ENCODE results near the gene WDR18. TPM values are rescaled to one million over a fixed set of nuclear protein-coding genes. Genes with fewer than 3 reads are reported as not detected.

Gene WDR18
- total and polyA plus RNA-seq, 4 donors, result 36.6 to 60.2 (median 45.7) TPM

DNA sequence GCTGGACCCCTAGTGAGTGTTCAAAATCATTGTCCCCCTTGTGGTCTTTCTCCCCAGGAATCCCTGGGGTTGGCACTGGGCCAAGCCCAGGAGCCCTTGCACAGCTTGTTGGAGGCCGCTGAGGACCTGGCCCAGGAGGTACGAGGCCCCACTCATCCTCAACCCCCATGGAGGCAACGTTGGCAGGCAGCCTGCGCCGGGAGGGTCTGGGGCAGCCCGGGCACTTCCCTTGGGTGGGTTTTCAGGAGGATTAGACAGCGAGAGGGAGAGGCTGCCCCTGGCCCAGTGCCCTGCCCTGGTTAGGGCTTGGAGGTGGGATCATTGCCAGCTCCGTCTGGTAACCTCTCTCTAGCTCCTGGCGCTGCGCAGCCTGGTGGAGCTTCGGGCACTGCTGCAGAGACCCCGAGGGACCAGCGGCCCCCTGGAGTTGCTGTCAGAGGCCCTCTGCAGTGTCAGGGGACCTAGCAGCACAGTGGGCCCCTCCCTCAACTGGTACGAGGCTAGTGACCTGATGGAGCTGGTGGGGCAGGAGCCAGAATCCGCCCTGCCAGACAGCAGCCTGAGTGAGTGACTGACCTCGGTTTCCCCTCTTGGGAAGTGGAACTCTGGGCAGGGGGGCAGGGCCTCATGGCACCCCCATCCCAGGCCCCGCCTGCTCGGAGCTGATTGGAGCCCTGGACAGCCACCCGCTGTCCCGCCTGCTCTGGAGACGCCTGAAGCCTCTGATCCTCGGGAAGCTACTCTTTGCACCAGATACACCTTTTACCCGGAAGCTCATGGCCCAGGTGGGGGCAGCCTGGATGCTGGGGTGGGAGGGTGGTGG is 58.8 kb downstream of the WDR18 start:
- DNase-seq (peak in 2 of 3 donors; percentile 40 to 51), ATAC-seq (ENCODE audit: insufficient read depth, low FRiP score) (no peak)
- TF ChIP-seq, protein P1, sequence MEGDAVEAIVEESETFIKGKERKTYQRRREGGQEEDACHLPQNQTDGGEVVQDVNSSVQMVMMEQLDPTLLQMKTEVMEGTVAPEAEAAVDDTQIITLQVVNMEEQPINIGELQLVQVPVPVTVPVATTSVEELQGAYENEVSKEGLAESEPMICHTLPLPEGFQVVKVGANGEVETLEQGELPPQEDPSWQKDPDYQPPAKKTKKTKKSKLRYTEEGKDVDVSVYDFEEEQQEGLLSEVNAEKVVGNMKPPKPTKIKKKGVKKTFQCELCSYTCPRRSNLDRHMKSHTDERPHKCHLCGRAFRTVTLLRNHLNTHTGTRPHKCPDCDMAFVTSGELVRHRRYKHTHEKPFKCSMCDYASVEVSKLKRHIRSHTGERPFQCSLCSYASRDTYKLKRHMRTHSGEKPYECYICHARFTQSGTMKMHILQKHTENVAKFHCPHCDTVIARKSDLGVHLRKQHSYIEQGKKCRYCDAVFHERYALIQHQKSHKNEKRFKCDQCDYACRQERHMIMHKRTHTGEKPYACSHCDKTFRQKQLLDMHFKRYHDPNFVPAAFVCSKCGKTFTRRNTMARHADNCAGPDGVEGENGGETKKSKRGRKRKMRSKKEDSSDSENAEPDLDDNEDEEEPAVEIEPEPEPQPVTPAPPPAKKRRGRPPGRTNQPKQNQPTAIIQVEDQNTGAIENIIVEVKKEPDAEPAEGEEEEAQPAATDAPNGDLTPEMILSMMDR (IDR thresholded peaks at IDR 0.05; ENCODE audit: control extremely low read depth, extremely low read depth), result no peak
- WGBS, 2 donors, result 74 to 84% methylated on average over 23 of the region's 23 CpGs
- Histone ChIP-seq H3K36me3 (ENCODE audit: control insufficient read depth in 4 of 4, insufficient read depth in 4 of 4, low read length in 4 of 4) (peaks cover 0 to 10% (median 3%) of the 10 kb centered on the region in 4 donors), H3K4me3 (no peak overlapping the region), H3K27ac (ENCODE audit: low read depth in 1 of 2, low read length in 1 of 2) (no peak overlapping the region), H3K4me1 (ENCODE audit: control insufficient read depth in 5 of 5, insufficient read depth in 5 of 5, low read length in 5 of 5) (peaks cover 0 to 36% (median 3%) of the 10 kb centered on the region in 5 donors), H3K9me3 (ENCODE audit: control insufficient read depth in 4 of 4, insufficient read depth in 3 of 4, low read length in 3 of 4) (no peaks in the 10 kb centered on the region), H3K27me3 (ENCODE audit: control insufficient read depth in 3 of 3, insufficient read depth in 3 of 3, low read length in 2 of 3) (no peaks in the 10 kb centered on the region), H3K9ac (ENCODE audit: insufficient read depth in 1 of 2, low read length in 2 of 2) (no peak overlapping the region)

Small RNA genes lying within 50 kb of the gene (small RNA-seq; reads per million reads assigned to genes)
- 1.4 reads per million, percentile 87 among the genes with 10 or more reads in this experiment for gene RNU6-2 (ENCODE audit: low replicate concordance)

Other genes with a start within 250 kb of the WDR18 start
- 10 to 100 TPM; 14.9 to 23.6 TPM for gene MISP, start 233.2 kb upstream of the WDR18 start, total RNA-seq
- gene MISP, start 233.2 kb upstream of the WDR18 start, polyA plus RNA-seq, result 10 to 100 TPM; 20.5 to 23.7 TPM
- 100 to 1,000 TPM; 256 to 321 TPM for gene PTBP1, start 186.9 kb upstream of the WDR18 start, total RNA-seq
- 100 to 1,000 TPM; 112 to 150 TPM for gene PTBP1, start 186.9 kb upstream of the WDR18 start, polyA plus RNA-seq
- 10 to 100 TPM in 1 of 2 donors, 1 to 10 TPM in 1; 8.1 to 14.1 TPM for gene PLPPR3, start 162.4 kb upstream of the WDR18 start, total RNA-seq
- 1 to 10 TPM in 1 of 2 donors, under 1 TPM in 1; 0.91 to 4.2 TPM for gene PLPPR3, start 162.4 kb upstream of the WDR18 start, polyA plus RNA-seq
- 1 to 10 TPM; 2.1 to 9.8 TPM for gene AZU1, start 156.5 kb upstream of the WDR18 start, total RNA-seq
- gene AZU1, start 156.5 kb upstream of the WDR18 start, polyA plus RNA-seq, result 1 to 10 TPM; 2.0 to 6.7 TPM
- gene PRTN3, start 143.3 kb upstream of the WDR18 start, total RNA-seq, result 10 to 100 TPM in 1 of 2 donors, under 1 TPM in 1; 0.58 to 23.3 TPM
- 10 to 100 TPM in 1 of 2 donors, under 1 TPM in 1; 0.85 to 18.5 TPM for gene PRTN3, start 143.3 kb upstream of the WDR18 start, polyA plus RNA-seq
- 10 to 100 TPM in 1 of 2 donors, 1 to 10 TPM in 1; 1.4 to 16.6 TPM for gene ELANE, start 132.0 kb upstream of the WDR18 start, total RNA-seq
- gene ELANE, start 132.0 kb upstream of the WDR18 start, polyA plus RNA-seq, result 10 to 100 TPM in 1 of 2 donors, 1 to 10 TPM in 1; 2.0 to 21.0 TPM
- gene CFD, start 124.7 kb upstream of the WDR18 start, total RNA-seq, result 100 to 1,000 TPM in 1 of 2 donors, 10 to 100 TPM in 1; 90.8 to 185 TPM
- gene CFD, start 124.7 kb upstream of the WDR18 start, polyA plus RNA-seq, result 100 to 1,000 TPM in 1 of 2 donors, 10 to 100 TPM in 1; 97.2 to 227 TPM
- 10 to 100 TPM; 38.7 to 59.7 TPM for gene MED16, start 91.2 kb upstream of the WDR18 start, total RNA-seq
- 10 to 100 TPM; 44.8 to 72.3 TPM for gene MED16, start 91.2 kb upstream of the WDR18 start, polyA plus RNA-seq
- not detected for gene RNU6-9, start 90.9 kb upstream of the WDR18 start, total RNA-seq
- not detected for gene RNU6-9, start 90.9 kb upstream of the WDR18 start, polyA plus RNA-seq
- gene R3HDM4, start 71.1 kb upstream of the WDR18 start, total RNA-seq, result 10 to 100 TPM; 31.6 to 69.2 TPM
- gene R3HDM4, start 71.1 kb upstream of the WDR18 start, polyA plus RNA-seq, result 100 to 1,000 TPM in 1 of 2 donors, 10 to 100 TPM in 1; 86.1 to 139 TPM
- gene KISS1R, start 67.0 kb upstream of the WDR18 start, total RNA-seq, result under 1 TPM in 1 of 2 donors, not detected in 1; 0.21 TPM
- gene KISS1R, start 67.0 kb upstream of the WDR18 start, polyA plus RNA-seq, result under 1 TPM in 1 of 2 donors, not detected in 1; 0.13 TPM
- 10 to 100 TPM; 22.6 to 29.7 TPM for gene ARID3A, start 58.3 kb upstream of the WDR18 start, total RNA-seq
- 10 to 100 TPM in 1 of 2 donors, 1 to 10 TPM in 1; 7.7 to 17.0 TPM for gene ARID3A, start 58.3 kb upstream of the WDR18 start, polyA plus RNA-seq
- gene GRIN3B, start 16.1 kb downstream of the WDR18 start, total RNA-seq, result 10 to 100 TPM in 1 of 2 donors, 1 to 10 TPM in 1; 2.6 to 11.6 TPM
- 1 to 10 TPM; 1.3 to 2.3 TPM for gene GRIN3B, start 16.1 kb downstream of the WDR18 start, polyA plus RNA-seq
- 100 to 1,000 TPM in 1 of 2 donors, 10 to 100 TPM in 1; 61.1 to 195 TPM for gene TMEM259, start 36.8 kb downstream of the WDR18 start, total RNA-seq
- gene TMEM259, start 36.8 kb downstream of the WDR18 start, polyA plus RNA-seq, result 100 to 1,000 TPM; 194 to 262 TPM
- not detected for gene RNU6-2, start 37.2 kb downstream of the WDR18 start, total RNA-seq
- gene RNU6-2, start 37.2 kb downstream of the WDR18 start, polyA plus RNA-seq, result not detected
- gene CNN2, start 42.3 kb downstream of the WDR18 start, total RNA-seq, result 100 to 1,000 TPM; 161 to 236 TPM
- 100 to 1,000 TPM; 162 to 198 TPM for gene CNN2, start 42.3 kb downstream of the WDR18 start, polyA plus RNA-seq
- 10 to 100 TPM; 20.1 to 50.0 TPM for gene ABCA7, start 55.8 kb downstream of the WDR18 start, total RNA-seq
- gene ABCA7, start 55.8 kb downstream of the WDR18 start, polyA plus RNA-seq, result 10 to 100 TPM; 33.5 to 54.4 TPM
- 10 to 100 TPM; 23.8 to 86.4 TPM for gene ARHGAP45, start 82.8 kb downstream of the WDR18 start, total RNA-seq
- 100 to 1,000 TPM in 1 of 2 donors, 10 to 100 TPM in 1; 75.4 to 117 TPM for gene ARHGAP45, start 82.8 kb downstream of the WDR18 start, polyA plus RNA-seq
- gene POLR2E, start 111.0 kb downstream of the WDR18 start, total RNA-seq, result 100 to 1,000 TPM in 1 of 2 donors, 10 to 100 TPM in 1; 78.4 to 188 TPM
- gene POLR2E, start 111.0 kb downstream of the WDR18 start, polyA plus RNA-seq, result 100 to 1,000 TPM; 120 to 196 TPM
- gene GPX4, start 119.6 kb downstream of the WDR18 start, total RNA-seq, result 100 to 1,000 TPM in 1 of 2 donors, 10 to 100 TPM in 1; 91.6 to 365 TPM
- 1,000 to 10,000 TPM in 1 of 2 donors, 100 to 1,000 TPM in 1; 566 to 1,031 TPM for gene GPX4, start 119.6 kb downstream of the WDR18 start, polyA plus RNA-seq
- 100 to 1,000 TPM in 1 of 2 donors, 10 to 100 TPM in 1; 45.6 to 128 TPM for gene SBNO2, start 189.9 kb downstream of the WDR18 start, total RNA-seq
- gene SBNO2, start 189.9 kb downstream of the WDR18 start, polyA plus RNA-seq, result 100 to 1,000 TPM in 1 of 2 donors, 10 to 100 TPM in 1; 63.3 to 155 TPM
- 10 to 100 TPM; 51.0 to 58.3 TPM for gene STK11, start 221.4 kb downstream of the WDR18 start, total RNA-seq
- 10 to 100 TPM; 43.1 to 59.8 TPM for gene STK11, start 221.4 kb downstream of the WDR18 start, polyA plus RNA-seq

All from lung (tissue), 13 donors.